Measurements from ENCODE around the gene CTDSP2.

- TF ChIP-seq CTCF (IDR thresholded peaks at IDR 0.05; ENCODE audit: low read depth, low read length, poor library complexity, severe bottlenecking) (peak; percentile 9), EZH2phosphoT487 (IDR thresholded peaks at IDR 0.05; ENCODE audit: borderline replicate concordance, low read length) (no peak)
Observed at GRCh38 chr12:57776247-57776587, 70.3 kb downstream of the CTDSP2 start.
